HG03108 (cell line): ENCODE measurements around the gene SLC41A3.
"Not testable (repeated sequence)": the region's sequence is repeated elsewhere in the genome, so short reads cannot be mapped to it uniquely, and the experiment has no call there.

Source experiments
- ATAC-seq: cut with Tn5 transposase; IDR thresholded peaks from one replicate; pipeline ENCODE4 v1.9.1; 2021; ENCODE audit warnings: moderate library complexity; ENCODE audit not compliant: unreplicated experiment

Gene SLC41A3

DNA sequence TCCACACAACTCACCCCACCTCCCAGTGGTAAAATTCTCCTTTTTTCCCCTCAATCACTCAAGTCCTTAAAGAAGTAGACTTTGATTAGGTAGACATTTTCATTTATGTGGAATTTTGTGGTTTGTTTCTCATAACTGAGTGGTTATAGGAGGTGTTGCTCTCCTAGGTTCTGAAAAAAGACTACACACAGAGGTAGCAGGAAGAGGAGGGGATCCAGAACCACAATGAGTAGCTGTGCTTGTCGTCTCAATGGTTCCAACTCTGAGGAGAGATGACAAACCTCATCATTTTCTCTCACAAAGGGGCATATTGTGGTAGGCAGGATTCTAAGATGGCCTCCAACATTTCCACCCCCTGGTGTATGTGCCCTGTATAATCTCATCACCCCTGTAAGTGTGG lies 120.1 kb downstream of the SLC41A3 start:
- ATAC-seq, result not testable (repeated sequence)

DNA sequence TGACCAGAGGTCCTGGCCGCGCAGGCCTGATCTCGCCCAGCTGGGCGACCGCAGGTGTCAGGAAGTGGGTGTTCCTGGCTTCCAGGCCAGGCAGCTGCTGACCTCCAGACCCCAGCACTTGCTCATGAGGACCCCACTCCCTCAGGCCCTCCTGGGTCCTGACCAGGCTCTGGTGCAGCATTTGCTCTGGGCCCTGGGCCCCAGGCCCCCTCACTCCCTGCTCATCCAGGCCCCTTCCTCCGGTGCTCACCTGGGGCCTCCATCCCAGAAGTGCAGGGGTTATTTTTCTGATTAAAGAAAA lies 122.7 kb downstream of the SLC41A3 start:
- no peak for ATAC-seq

DNA sequence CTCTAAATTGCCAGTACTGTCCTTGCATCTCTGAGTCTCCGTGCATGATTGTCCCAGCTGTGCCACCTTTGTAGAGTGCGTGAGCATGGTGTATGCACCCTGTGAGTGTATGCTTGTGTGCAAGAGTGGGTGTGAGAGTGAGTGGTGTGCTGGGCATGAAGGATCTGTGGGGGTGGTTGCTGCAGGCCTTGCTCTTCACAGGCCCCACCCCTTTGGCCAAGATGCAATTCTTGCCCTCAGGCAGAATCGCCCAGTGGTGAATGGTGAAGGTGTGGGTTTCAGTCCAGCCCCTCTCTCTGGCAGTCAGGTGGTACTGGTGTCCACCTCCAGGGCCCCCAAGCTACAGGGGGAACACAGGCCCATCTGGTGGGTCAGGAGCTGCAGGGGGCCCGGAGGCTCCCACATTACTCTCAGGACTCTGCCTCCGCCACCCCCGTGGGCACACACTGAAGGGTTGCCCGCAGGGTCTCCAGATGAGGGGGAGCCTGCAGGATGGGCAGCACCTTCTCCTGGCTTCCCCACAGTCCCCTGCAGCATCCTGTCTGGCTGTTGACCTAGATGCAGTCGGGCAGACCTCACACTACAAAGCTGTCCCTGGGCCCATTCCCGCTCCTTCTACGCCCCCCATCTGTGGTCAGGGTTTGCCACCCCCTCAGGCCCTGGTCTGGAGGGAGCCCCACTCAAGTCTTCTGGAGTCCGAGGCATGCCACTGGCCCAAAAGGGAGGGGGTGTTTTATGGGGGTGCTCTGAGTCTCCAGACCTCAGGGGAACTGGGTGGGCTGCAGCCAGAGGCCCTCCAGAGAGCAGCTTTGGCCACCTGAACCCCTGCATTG lies 123.3 kb downstream of the SLC41A3 start:
- ATAC-seq, result no peak

DNA sequence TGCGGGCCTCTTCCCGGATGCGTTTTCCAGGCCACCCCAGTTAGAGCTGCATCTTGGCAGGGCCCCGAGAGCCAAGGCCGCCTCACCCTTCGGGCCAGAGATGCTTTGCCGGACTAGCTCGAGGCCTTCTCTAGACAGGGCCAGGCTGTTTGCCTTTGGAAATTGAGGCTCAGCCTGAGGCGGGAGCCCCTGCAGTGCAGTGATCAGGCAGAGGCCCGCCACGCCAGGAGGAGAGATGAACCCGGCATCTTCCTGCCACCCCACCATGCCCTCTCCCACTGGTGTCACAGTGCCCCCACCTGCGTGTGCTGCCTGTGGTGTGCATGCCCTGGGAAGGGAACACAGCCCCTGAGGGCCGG lies 123.9 kb downstream of the SLC41A3 start:
- no peak for ATAC-seq

- ATAC-seq, result no peak
Measured at GRCh38 chr3:125959317-125960065, 124.4 kb downstream of the SLC41A3 start.

GRCh38 chr3:125958511-125959316 lies 125.2 kb downstream of the SLC41A3 start:
- ATAC-seq, result no peak

- ATAC-seq, result no peak
Measured at GRCh38 chr3:125957674-125958510, 126.0 kb downstream of the SLC41A3 start.

DNA sequence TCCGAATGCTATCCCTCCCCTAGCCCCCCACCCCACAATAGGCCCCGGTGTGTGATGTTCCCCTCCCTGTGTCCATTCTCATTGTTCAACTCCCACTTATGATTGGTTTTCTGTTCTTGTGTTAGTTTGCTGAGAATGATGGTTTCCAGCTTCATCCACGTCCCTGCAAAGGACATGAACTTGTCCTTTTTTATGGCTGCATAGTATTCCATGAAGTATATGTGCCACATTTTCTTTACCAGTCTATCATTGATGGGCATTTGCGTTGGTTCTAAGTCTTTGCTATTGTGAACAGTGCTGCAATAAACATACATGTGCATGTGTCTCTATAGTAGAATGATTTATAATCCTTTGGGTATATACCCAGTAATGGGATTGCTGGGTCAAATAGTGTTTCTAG lies 126.9 kb downstream of the SLC41A3 start:
- not testable (repeated sequence) for ATAC-seq
